ENCODE measurements around the gene IFNGR2. TPM values are rescaled to one million over a fixed set of nuclear protein-coding genes. Genes with fewer than 3 reads are reported as not detected.

IFNGR2 gene
- total and polyA plus RNA-seq, 4 donors, result 58.6 to 198 (median 71.6) TPM

DNA sequence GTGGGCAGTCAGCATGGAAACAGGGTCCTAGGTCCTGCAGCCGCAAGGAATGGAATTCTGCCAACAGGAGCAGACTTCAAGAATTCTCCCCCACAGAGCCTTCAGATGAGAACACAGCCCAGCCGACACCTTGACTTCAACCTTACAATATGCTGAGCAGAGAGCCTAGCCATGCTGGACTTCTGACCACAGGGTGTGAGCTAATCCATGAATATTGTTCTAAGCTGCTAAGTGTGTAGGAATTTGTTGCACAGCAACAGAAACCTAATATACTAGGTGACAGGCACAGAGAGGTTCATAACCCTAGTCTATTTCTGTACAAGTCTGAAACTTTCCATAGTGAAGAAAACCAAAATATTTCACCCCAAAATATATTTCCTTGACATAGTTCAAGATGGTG is 32.9 kb upstream of the IFNGR2 start:
- Histone ChIP-seq H3K27me3 (ENCODE audit: control insufficient read depth in 3 of 3, insufficient read depth in 3 of 3, low read length in 2 of 3) (no peaks in the 10 kb centered on the region), H3K9me3 (ENCODE audit: control insufficient read depth in 4 of 4, insufficient read depth in 3 of 4, low read length in 3 of 4) (peaks cover 0 to 14% (median 4%) of the 10 kb centered on the region in 4 donors), H3K4me3 (no peak overlapping the region), H3K9ac (ENCODE audit: insufficient read depth in 1 of 2, low read length in 2 of 2) (no peak overlapping the region), H3K36me3 (ENCODE audit: control insufficient read depth in 4 of 4, insufficient read depth in 4 of 4, low read length in 4 of 4) (no peaks in the 10 kb centered on the region), H3K4me1 (ENCODE audit: control insufficient read depth in 5 of 5, insufficient read depth in 5 of 5, low read length in 5 of 5) (no peaks in the 10 kb centered on the region), H3K27ac (ENCODE audit: low read depth in 1 of 2, low read length in 1 of 2) (no peak overlapping the region)
- WGBS, 2 donors, result 95 to 97% methylated on average over 2 of the region's 2 CpGs
- ATAC-seq (ENCODE audit: insufficient read depth, low FRiP score) (no peak), DNase-seq (no peak)
- TF ChIP-seq, protein P1, sequence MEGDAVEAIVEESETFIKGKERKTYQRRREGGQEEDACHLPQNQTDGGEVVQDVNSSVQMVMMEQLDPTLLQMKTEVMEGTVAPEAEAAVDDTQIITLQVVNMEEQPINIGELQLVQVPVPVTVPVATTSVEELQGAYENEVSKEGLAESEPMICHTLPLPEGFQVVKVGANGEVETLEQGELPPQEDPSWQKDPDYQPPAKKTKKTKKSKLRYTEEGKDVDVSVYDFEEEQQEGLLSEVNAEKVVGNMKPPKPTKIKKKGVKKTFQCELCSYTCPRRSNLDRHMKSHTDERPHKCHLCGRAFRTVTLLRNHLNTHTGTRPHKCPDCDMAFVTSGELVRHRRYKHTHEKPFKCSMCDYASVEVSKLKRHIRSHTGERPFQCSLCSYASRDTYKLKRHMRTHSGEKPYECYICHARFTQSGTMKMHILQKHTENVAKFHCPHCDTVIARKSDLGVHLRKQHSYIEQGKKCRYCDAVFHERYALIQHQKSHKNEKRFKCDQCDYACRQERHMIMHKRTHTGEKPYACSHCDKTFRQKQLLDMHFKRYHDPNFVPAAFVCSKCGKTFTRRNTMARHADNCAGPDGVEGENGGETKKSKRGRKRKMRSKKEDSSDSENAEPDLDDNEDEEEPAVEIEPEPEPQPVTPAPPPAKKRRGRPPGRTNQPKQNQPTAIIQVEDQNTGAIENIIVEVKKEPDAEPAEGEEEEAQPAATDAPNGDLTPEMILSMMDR (IDR thresholded peaks at IDR 0.05; ENCODE audit: control extremely low read depth, extremely low read depth), result no peak

DNA sequence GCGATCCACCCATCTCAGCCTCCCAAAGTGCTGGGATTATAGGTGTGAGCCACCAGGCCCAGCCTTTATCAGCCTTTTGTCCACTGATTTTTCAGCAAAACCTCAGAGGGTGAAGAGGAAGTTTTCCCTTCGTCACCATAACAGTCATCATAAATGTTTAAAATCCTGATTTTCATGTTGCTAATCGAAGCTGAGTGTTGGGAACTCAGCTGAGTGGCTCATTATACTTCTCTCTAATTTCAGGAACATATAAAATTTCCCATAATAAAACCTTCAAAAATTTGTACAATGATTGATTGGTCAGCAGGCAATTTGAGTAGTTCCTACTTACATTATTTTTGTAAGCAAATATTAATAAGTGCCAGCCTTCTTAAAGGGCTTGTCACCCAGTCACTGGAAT is 31.8 kb upstream of the IFNGR2 start:
- ATAC-seq (ENCODE audit: insufficient read depth, low FRiP score) (no peak), DNase-seq (no peak)
- no peaks in the 10 kb centered on the region for H3K4me1 ChIP-seq (ENCODE audit: control insufficient read depth in 5 of 5, insufficient read depth in 5 of 5, low read length in 5 of 5)
- H3K4me3 ChIP-seq, result no peak overlapping the region
- no peak overlapping the region for H3K9ac ChIP-seq (ENCODE audit: insufficient read depth in 1 of 2, low read length in 2 of 2)
- WGBS, 2 donors, result 71 to 78% methylated on average over 3 of the region's 3 CpGs
- TF ChIP-seq, protein P1 (IDR thresholded peaks at IDR 0.05; ENCODE audit: control extremely low read depth, extremely low read depth), result no peak
- no peaks in the 10 kb centered on the region for H3K27me3 ChIP-seq (ENCODE audit: control insufficient read depth in 3 of 3, insufficient read depth in 3 of 3, low read length in 2 of 3)
- H3K27ac ChIP-seq (ENCODE audit: low read depth in 1 of 2, low read length in 1 of 2), result no peak overlapping the region
- peaks cover 0 to 11% (median 4%) of the 10 kb centered on the region in 4 donors for H3K9me3 ChIP-seq (ENCODE audit: control insufficient read depth in 4 of 4, insufficient read depth in 3 of 4, low read length in 3 of 4)
- H3K36me3 ChIP-seq (ENCODE audit: control insufficient read depth in 4 of 4, insufficient read depth in 4 of 4, low read length in 4 of 4), result no peaks in the 10 kb centered on the region

DNA sequence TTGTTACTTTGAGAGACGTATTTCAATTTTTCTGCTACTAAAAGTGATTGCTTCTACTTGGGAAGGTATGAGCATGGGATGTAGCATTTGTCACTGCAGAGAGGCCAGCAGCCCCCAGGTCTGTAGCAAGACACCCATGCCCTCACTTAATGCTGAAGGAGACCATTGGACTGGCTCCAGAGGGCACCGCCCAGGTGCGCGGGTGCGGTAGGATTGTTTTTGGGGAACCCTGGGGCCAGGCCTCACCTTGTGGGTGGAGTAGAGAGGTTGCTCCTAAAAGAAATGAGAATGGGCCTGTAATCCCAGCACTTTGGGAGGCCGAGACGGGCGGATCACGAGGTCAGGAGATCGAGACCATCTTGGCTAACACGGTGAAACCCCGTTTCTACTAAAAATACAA is 30.6 kb upstream of the IFNGR2 start:
- Histone ChIP-seq H3K9me3 (ENCODE audit: control insufficient read depth in 4 of 4, insufficient read depth in 3 of 4, low read length in 3 of 4) (peaks cover 0 to 7% (median 2%) of the 10 kb centered on the region in 4 donors), H3K9ac (ENCODE audit: insufficient read depth in 1 of 2, low read length in 2 of 2) (no peak overlapping the region), H3K4me3 (no peak overlapping the region), H3K27ac (ENCODE audit: low read depth in 1 of 2, low read length in 1 of 2) (no peak overlapping the region), H3K36me3 (ENCODE audit: control insufficient read depth in 4 of 4, insufficient read depth in 4 of 4, low read length in 4 of 4) (no peaks in the 10 kb centered on the region), H3K27me3 (ENCODE audit: control insufficient read depth in 3 of 3, insufficient read depth in 3 of 3, low read length in 2 of 3) (no peaks in the 10 kb centered on the region), H3K4me1 (ENCODE audit: control insufficient read depth in 5 of 5, insufficient read depth in 5 of 5, low read length in 5 of 5) (no peaks in the 10 kb centered on the region)
- TF ChIP-seq, protein P1 (IDR thresholded peaks at IDR 0.05; ENCODE audit: control extremely low read depth, extremely low read depth), result no peak
- DNase-seq (no peak), ATAC-seq (ENCODE audit: insufficient read depth, low FRiP score) (no peak)
- WGBS, 2 donors, result 96 to 99% methylated on average over 11 to 12 of the region's 12 CpGs

DNA sequence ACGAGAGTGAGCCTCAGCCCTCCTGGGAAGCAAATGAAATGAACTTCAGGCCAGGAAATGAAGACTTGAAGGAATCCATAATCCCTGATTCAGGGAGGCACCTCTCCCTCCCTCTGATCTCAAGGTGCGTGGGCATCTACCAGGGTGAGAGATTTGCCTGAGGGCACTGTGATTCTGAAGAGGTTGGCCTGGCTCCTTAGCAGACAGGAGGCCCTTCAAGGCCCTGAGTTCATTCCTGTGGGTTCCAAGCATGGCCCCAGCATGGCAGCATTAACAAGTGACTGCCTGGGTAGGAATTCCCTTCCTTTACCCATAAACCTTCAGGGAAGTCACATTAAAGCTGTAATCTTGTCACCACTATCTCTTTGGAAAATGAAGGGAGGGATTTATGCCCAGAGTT is 29.8 kb upstream of the IFNGR2 start:
- peak overlapping the region in 1 of 2 donors; percentile 12 for H3K27ac ChIP-seq (ENCODE audit: low read depth in 1 of 2, low read length in 1 of 2)
- H3K4me3 ChIP-seq, result no peak overlapping the region
- H3K9me3 ChIP-seq (ENCODE audit: control insufficient read depth in 4 of 4, insufficient read depth in 3 of 4, low read length in 3 of 4), result peaks cover 0 to 4% (median 0%) of the 10 kb centered on the region in 4 donors
- DNase-seq (no peak), ATAC-seq (ENCODE audit: insufficient read depth, low FRiP score) (no peak)
- H3K4me1 ChIP-seq (ENCODE audit: control insufficient read depth in 5 of 5, insufficient read depth in 5 of 5, low read length in 5 of 5), result no peaks in the 10 kb centered on the region
- TF ChIP-seq, protein P1 (IDR thresholded peaks at IDR 0.05; ENCODE audit: control extremely low read depth, extremely low read depth), result no peak
- WGBS, 2 donors, result 58 to 91% methylated on average over 2 of the region's 2 CpGs
- no peaks in the 10 kb centered on the region for H3K27me3 ChIP-seq (ENCODE audit: control insufficient read depth in 3 of 3, insufficient read depth in 3 of 3, low read length in 2 of 3)
- H3K36me3 ChIP-seq (ENCODE audit: control insufficient read depth in 4 of 4, insufficient read depth in 4 of 4, low read length in 4 of 4), result no peaks in the 10 kb centered on the region
- H3K9ac ChIP-seq (ENCODE audit: insufficient read depth in 1 of 2, low read length in 2 of 2), result no peak overlapping the region

All from lung (tissue), 12 donors.